Transverse colon (tissue), 4 donors: Measurements from ENCODE around the gene TCERG1L. TPM values are rescaled to one million over a fixed set of nuclear protein-coding genes. Genes with fewer than 3 reads are reported as not detected.
"Not testable (repeated sequence)": the region's sequence is repeated elsewhere in the genome, so short reads cannot be mapped to it uniquely, and the experiment has no call there.

Experiments used
- DNase-seq: peaks from one replicate; pipeline ENCODE4 v3.0.0-alpha.2; 2019
- H3K27ac ChIP-seq, 4 donors: fragments of 200-600 bp; sonication (generic); 2 replicates each; pipeline ENCODE4 v1.5.1; 2016 to 2018; ENCODE audit warnings: inconsistent platforms in 4 of 4
- H3K27me3 ChIP-seq: fragments of 200-600 bp; sonication (generic); 2 replicates; pipeline ENCODE4 v1.5.1; 2017; ENCODE audit warnings: inconsistent platforms
- H3K36me3 ChIP-seq, 4 donors: fragments of 200-600 bp; sonication (generic); 2 replicates each; pipeline ENCODE4 v1.5.1; 2017 to 2019; ENCODE audit warnings: inconsistent platforms in 4 of 4
- H3K4me1 ChIP-seq, 4 donors: fragments of 200-600 bp; sonication (generic); 2 replicates each; pipeline ENCODE4 v1.5.1; 2017 to 2020; ENCODE audit warnings: inconsistent platforms in 4 of 4
- H3K4me3 ChIP-seq, 4 donors: fragments of 200-600 bp; sonication (generic); 1 replicate in 1 of 4; 2 replicates in 3 of 4; pipeline versions ENCODE4 v1.5.1 to v1.6.1; 2017 to 2019; ENCODE audit warnings: inconsistent platforms in 4 of 4
- H3K9me3 ChIP-seq, 2 donors: fragments of 200-600 bp; sonication (generic); 2 replicates each; pipeline ENCODE4 v1.5.1; 2017 to 2019; ENCODE audit warnings: inconsistent platforms in 2 of 2
- CTCF ChIP-seq, 5 experiments: fragments of 200-600 bp in 3 of 5; fragments of 450-650 bp in 2 of 5; sonication (generic) in 3 of 5; IDR thresholded peaks; 1 replicate in 2 of 5; 2 replicates in 3 of 5; pipeline ENCODE4 v1.5.1; 2016 to 2017; ENCODE audit warnings: antibody characterized with exemption in 5 of 5, inconsistent platforms in 3 of 5, mild to moderate bottlenecking in 2 of 5, moderate library complexity in 1 of 5
- EP300 ChIP-seq: sonication (generic); formaldehyde crosslinking; IDR thresholded peaks from one replicate; pipeline ENCODE4 v1.6.1; 2017; ENCODE audit warnings: antibody characterized with exemption, low read depth
- POLR2A ChIP-seq: fragments of 450-650 bp; IDR thresholded peaks from one replicate; pipeline ENCODE4 v1.6.1; 2016; ENCODE audit warnings: antibody characterized with exemption, mild to moderate bottlenecking, moderate library complexity
- POLR2AphosphoS5 ChIP-seq, 3 donors: sonication (generic); formaldehyde crosslinking; IDR thresholded peaks; one replicate each; pipeline ENCODE4 v1.6.1; 2016; ENCODE audit warnings: antibody characterized with exemption in 3 of 3
- WGBS, 2 donors: methylation state at CpG; one replicate each; pipeline ENCODE4 v1.1.5; 2018; ENCODE audit warnings: low coverage in 1 of 2; 5-methylcytosine and 5-hydroxymethylcytosine counted together
- in situ Hi-C, 4 donors: fragments of 200-750 bp; cut with MboI; loops; one replicate each; pipeline versions ENCODE4 v1.15.0 to v1.15.1; 2017; ENCODE audit warnings: low sequenced_read_pairs in 3 of 4, low pct_ligation_motif_present in 1 of 4, low pct_unique_long_range_greater_than_20kb in 1 of 4
- intact Hi-C: fragments of 100-400 bp; cut with DNase I; formaldehyde crosslinking; loops from one replicate; pipeline ENCODE4 v1.15.1; 2023; ENCODE audit warnings: low total_unique reads
- total RNA-seq, 4 donors: library from RNA; depleted of rRNA; stranded (reverse); fragments of >200 nt; gene quantifications; one replicate each; pipeline ENCODE4 v1.1.0, GENCODE V29; 2016

Gene TCERG1L
- total RNA-seq, 4 donors from 2014 or later = 0.16 TPM; not detected in 3

GRCh38 chr10:131177431-131178327 lies 133.8 kb downstream of the TCERG1L start:
- intact Hi-C loops = no loop called here
- no peak for TF ChIP-seq CTCF (IDR thresholded peaks at IDR 0.05)
- TF ChIP-seq EP300 = no peak
- TF ChIP-seq POLR2A = no peak
- TF ChIP-seq POLR2AphosphoS5 (IDR thresholded peaks at IDR 0.05) = no peak
- Histone ChIP-seq H3K36me3 (no peaks in the 10 kb centered on the region), H3K4me3 (no peak overlapping the region), H3K4me1 (no peaks in the 10 kb centered on the region), H3K27ac (no peak overlapping the region), H3K9me3 (no peaks in the 10 kb centered on the region), H3K27me3 (no peaks in the 10 kb centered on the region)
- 70 to 78% methylated on average over 16 to 28 of the region's 31 CpGs for WGBS, 2 donors
- in situ Hi-C loops = no loop called here
- no peak for DNase-seq

GRCh38 chr10:131176907-131177306 lies 134.6 kb downstream of the TCERG1L start:
- no peaks in the 10 kb centered on the region for H3K9me3 ChIP-seq
- 76% methylated on average over 8 of the region's 8 CpGs; no CpG with 5 or more reads in 1 of the 2 donors for WGBS, 2 donors
- intact Hi-C loops (no loop called here), in situ Hi-C loops (no loop called here)
- no peaks in the 10 kb centered on the region for H3K4me1 ChIP-seq
- no peaks in the 10 kb centered on the region for H3K27me3 ChIP-seq
- TF ChIP-seq CTCF (IDR thresholded peaks at IDR 0.05) (no peak), POLR2AphosphoS5 (IDR thresholded peaks at IDR 0.05) (no peak), EP300 (no peak), POLR2A (no peak)
- H3K36me3 ChIP-seq = no peaks in the 10 kb centered on the region
- no peak overlapping the region for H3K4me3 ChIP-seq
- DNase-seq = no peak
- no peak overlapping the region for H3K27ac ChIP-seq

- H3K36me3 ChIP-seq, H3K27me3 ChIP-seq, H3K4me3 ChIP-seq, H3K27ac ChIP-seq, H3K4me1 ChIP-seq, intact Hi-C loops, in situ Hi-C loops, DNase-seq, H3K9me3 ChIP-seq: not testable (repeated sequence)
- WGBS, 2 donors = 70 to 81% methylated on average over 6 to 7 of the region's 7 CpGs
Observed at GRCh38 chr10:131176324-131176723, 135.2 kb downstream of the TCERG1L start.

- in situ Hi-C loops (no loop called here), intact Hi-C loops (no loop called here)
- 60 to 91% methylated on average over 1 to 13 of the region's 13 CpGs for WGBS, 2 donors
- Histone ChIP-seq H3K4me3 (no peak overlapping the region), H3K9me3 (no peaks in the 10 kb centered on the region), H3K4me1 (no peaks in the 10 kb centered on the region), H3K27ac (no peak overlapping the region), H3K27me3 (no peaks in the 10 kb centered on the region), H3K36me3 (no peaks in the 10 kb centered on the region)
- DNase-seq = no peak
- TF ChIP-seq CTCF (IDR thresholded peaks at IDR 0.05) = no peak
- TF ChIP-seq EP300 = no peak
- TF ChIP-seq POLR2A = no peak
- no peak for TF ChIP-seq POLR2AphosphoS5 (IDR thresholded peaks at IDR 0.05)
Observed at GRCh38 chr10:131175891-131176290, 135.6 kb downstream of the TCERG1L start.
